Heart left ventricle (tissue), 16 donors: ENCODE data around the gene GALR2. TPM values are rescaled to one million over a fixed set of nuclear protein-coding genes. Genes with fewer than 3 reads are reported as not detected.

ENCODE experiments used
- ATAC-seq, 4 donors: fragments of 200-7000 bp; cut with Tn5 transposase; one replicate each; pipeline ENCODE4 v1.9.1; 2020 to 2022; ENCODE audit warnings: moderate library complexity in 4 of 4, mild to moderate bottlenecking in 3 of 4, moderate number of reproducible peaks in 1 of 4
- DNase-seq, 5 donors: peaks; one replicate each; pipeline ENCODE4 v3.0.0-alpha.2; 2020
- H3K27ac ChIP-seq, 12 donors: fragments of 200-600 bp; sonication (generic) in 4 of 12; one replicate each; pipeline versions ENCODE4 v1.5.0 to v1.8.0; 2016 to 2022; ENCODE audit warnings: mild to moderate bottlenecking in 2 of 12
- H3K27me3 ChIP-seq, 9 donors: fragments of 200-600 bp; sonication (generic) in 2 of 9; one replicate each; pipeline versions ENCODE4 v1.5.1 to v1.8.0; 2016 to 2022; ENCODE audit warnings: mild to moderate bottlenecking in 3 of 9
- H3K36me3 ChIP-seq, 9 donors: fragments of 200-600 bp; sonication (generic) in 2 of 9; one replicate each; pipeline versions ENCODE4 v1.5.0 to v1.8.0; 2018 to 2022; ENCODE audit warnings: mild to moderate bottlenecking in 2 of 9
- H3K4me1 ChIP-seq, 12 donors: fragments of 200-600 bp; sonication (generic) in 4 of 12; one replicate each; pipeline versions ENCODE4 v1.5.0 to v1.8.0; 2016 to 2022; ENCODE audit warnings: mild to moderate bottlenecking in 3 of 12
- H3K4me3 ChIP-seq, 12 donors: fragments of 200-600 bp; sonication (generic) in 4 of 12; one replicate each; pipeline versions ENCODE4 v1.5.0 to v1.8.0; 2017 to 2022; ENCODE audit warnings: mild to moderate bottlenecking in 9 of 12, moderate library complexity in 4 of 12
- H3K9me3 ChIP-seq, 12 donors: fragments of 200-600 bp; sonication (generic) in 4 of 12; one replicate each; pipeline versions ENCODE4 v1.5.0 to v1.8.0; 2016 to 2022; ENCODE audit warnings: mild to moderate bottlenecking in 1 of 12
- CTCF ChIP-seq, 12 donors: fragments of 200-600 bp; sonication (generic) in 4 of 12; IDR thresholded peaks; one replicate each; pipeline versions ENCODE4 v1.5.0 to v1.8.0; 2018 to 2022; ENCODE audit warnings: antibody characterized with exemption in 12 of 12, mild to moderate bottlenecking in 5 of 12
- POLR2A ChIP-seq, 2 donors: fragments of 450-650 bp; IDR thresholded peaks; one replicate each; pipeline ENCODE4 v1.6.1; 2017; ENCODE audit warnings: antibody characterized with exemption in 2 of 2, mild to moderate bottlenecking in 2 of 2, moderate library complexity in 2 of 2
- WGBS, 4 donors: extraction: QIAGEN DNeasy Blood & Tissue Kit in 2 of 4; methylation state at CpG; one replicate each; pipeline versions ENCODE4 v1.1.5 to v1.1.7; 2013 to 2018; 5-methylcytosine and 5-hydroxymethylcytosine counted together
- intact Hi-C, 10 donors: fragments of 100-400 bp; cut with DNase I; formaldehyde crosslinking; loops; one replicate each; pipeline versions ENCODE4 v1.11.1 to v1.14.2; 2022
- polyA plus RNA-seq, 2 donors: library from polyadenylated mRNA; stranded (reverse); fragments of 200-250 nt; gene quantifications; one replicate each; pipeline ENCODE4 v1.2.3, GENCODE V29; 2013
- total RNA-seq, 9 donors: library from RNA; depleted of rRNA in 2 of 9; stranded (reverse); fragments of >200 nt in 2 of 9; fragmentation: NEBNext Ultra II Directional in 3 of 9; extraction: Animal tissue kit (Norgen Biotek cat#: 25700) in 3 of 9; gene quantifications; one replicate each; pipeline versions ENCODE4 v1.1.0 to v1.2.4, GENCODE V29; 2016 to 2023
- donor health status: ischemic (EF 13 %, LVEDD 7.1; RV severe dilation, severe dysfunction).
- donor health status: healthy with polysubstance abuse.
- donor health status: DM: no; HTN: yes; CAD: no.
- donor health status: DM: no; HTN: no; CAD: no.
- donor health status: ischemic (EF 25% LVEDD 6.9; RV normal size, moderate dysfunction).
- donor health status: ischemic (EF 25% LVEDD 5.7; RV mildly dilated, moderate dysfunction).
- donor health status: healthy.
- donor health status: DM: yes; HTN: yes; CAD: no.
- donor health status: ischemic (EF 35%, LVEDD 5.7; RV mildly dilated, moderate dysfunction).
- donor health status: nonischemic (EF 11% LVEDD 7.7; RV severe dilation, severe dysfunction).
- donor health status: DM: yes; HTN: yes; CAD: no.
- donor health status: PGD.
- donor health status: ischemic (EF 29% LVEDD 5.4; RV normal size, mild dysfunction).
- donor health status: nonischemic (EF 23%, LVEDD 6.1; RV moderate dilation, normal function).

GALR2 gene
- total and polyA plus RNA-seq, 11 donors: 0.18 TPM; not detected in 10

GRCh38 chr17:76072148-76072858 is 2.3 kb upstream of the GALR2 start, which contains the start of gene SRP68:
Gene SRP68 (minus strand): TSS chr17:76072517. CDS start chr17:76072491, 26 bp downstream.
- peaks cover 25 to 40% (median 39%) of the 10 kb centered on the region in 9 donors for H3K27me3 ChIP-seq
- 0 to 1% (median 0%) methylated on average over 39 to 57 of the region's 57 CpGs for WGBS, 4 donors
- peak; percentile 92 to 96 (median 94) for DNase-seq
- H3K4me3 ChIP-seq: peak within 1 kb of the TSS; percentile 56 to 93 (median 80)
- peaks cover 3 to 59% (median 40%) of the 10 kb centered on the region in 12 donors for H3K4me1 ChIP-seq
- peak; percentile 98 to 100 (median 100) for ATAC-seq
- H3K9me3 ChIP-seq: no peaks in the 10 kb centered on the region
- peak within 1 kb of the TSS in 11 of 12 donors; percentile 37 to 83 (median 69) for H3K27ac ChIP-seq
- TF ChIP-seq CTCF (IDR thresholded peaks at IDR 0.05) (peak in 1 of 12 donors; percentile 26), POLR2A (IDR thresholded peaks at IDR 0.05) (peak in 1 of 2 donors; percentile 55)
- H3K36me3 ChIP-seq: peaks cover 0 to 29% (median 23%) of the 10 kb centered on the region in 9 donors
- intact Hi-C loops: loop anchor here in 1 of 10 donors (10.0 kb wide), 1 partner anchor 128 kb away; the partner anchor contains the start of gene FBF1

DNA sequence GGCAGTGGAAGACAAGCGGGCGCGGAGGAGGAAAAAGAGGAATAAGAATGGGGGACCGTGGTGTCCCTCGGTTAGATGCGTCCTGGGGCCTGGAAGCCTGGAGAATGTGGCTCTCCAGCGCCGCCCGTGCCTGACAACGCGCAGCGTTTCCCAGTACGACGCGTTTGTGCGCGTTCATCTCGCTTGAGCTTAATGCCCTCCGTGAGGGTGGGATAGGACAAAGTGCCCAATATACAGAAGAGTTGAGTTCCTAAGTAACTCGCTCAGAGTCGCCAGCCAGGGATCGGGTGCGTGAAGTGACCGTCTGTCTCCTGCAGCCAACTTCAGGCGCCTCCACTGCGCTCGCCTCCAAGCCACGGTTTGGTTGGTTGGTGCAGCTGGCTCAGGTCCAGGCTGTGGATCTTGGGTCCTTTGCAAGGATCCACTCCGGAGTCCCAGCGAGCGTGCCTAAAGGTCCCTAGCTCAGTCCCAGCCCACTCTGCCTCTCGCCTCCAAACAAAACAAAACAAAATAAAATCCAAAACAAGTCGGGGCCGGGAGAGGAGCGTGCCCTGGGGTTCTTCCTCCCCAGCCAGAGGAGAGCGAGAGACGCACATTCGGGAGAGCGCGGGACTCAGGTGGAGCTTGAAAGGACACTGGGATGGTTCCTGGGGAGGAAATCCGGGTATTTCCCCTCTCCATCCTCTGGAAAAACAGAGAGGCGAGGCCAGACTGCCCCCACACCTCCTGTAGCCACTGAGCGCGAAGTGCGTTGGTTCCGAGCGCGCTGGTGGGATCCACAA is 974 bp downstream of the GALR2 start:
- Histone ChIP-seq H3K36me3 (no peaks in the 10 kb centered on the region), H3K27me3 (peaks cover 31 to 68% (median 55%) of the 10 kb centered on the region in 9 donors), H3K4me3 (peak overlapping the region in 6 of 12 donors; percentile 5 to 25 (median 18)), H3K27ac (no peak overlapping the region), H3K4me1 (peaks cover 3 to 67% (median 44%) of the 10 kb centered on the region in 12 donors), H3K9me3 (no peaks in the 10 kb centered on the region)
- ATAC-seq: no peak
- TF ChIP-seq POLR2A (IDR thresholded peaks at IDR 0.05): no peak
- peak in 2 of 12 donors; percentile 12 to 28 for TF ChIP-seq CTCF (IDR thresholded peaks at IDR 0.05)
- no peak for DNase-seq
- intact Hi-C loops: loop anchor here in 2 of 10 donors (2.0 to 10.0 kb wide), 2 partner anchors 15 to 131 kb away; partner anchors contain the start of gene FBF1 (in 1 of the 2)
- WGBS, 4 donors: 2 to 5% (median 3%) methylated on average over 47 to 48 of the region's 48 CpGs

- Histone ChIP-seq H3K27me3 (peaks cover 31 to 68% (median 55%) of the 10 kb centered on the region in 9 donors), H3K36me3 (no peaks in the 10 kb centered on the region), H3K27ac (no peak overlapping the region), H3K9me3 (no peaks in the 10 kb centered on the region), H3K4me1 (peaks cover 3 to 62% (median 37%) of the 10 kb centered on the region in 12 donors), H3K4me3 (peak overlapping the region in 3 of 12 donors; percentile 4 to 33 (median 5))
- DNase-seq: no peak
- intact Hi-C loops: loop anchor here in 1 of 10 donors (10.0 kb wide), 1 partner anchor 131 kb away; the partner anchor contains the start of gene FBF1
- ATAC-seq: no peak
- WGBS, 4 donors: 4 to 6% (median 4%) methylated on average over 27 to 41 of the region's 41 CpGs
- TF ChIP-seq POLR2A (IDR thresholded peaks at IDR 0.05) (no peak), CTCF (IDR thresholded peaks at IDR 0.05) (no peak)
Measured at GRCh38 chr17:76076146-76076764, 1.7 kb downstream of the GALR2 start.
